ENCODE data around the gene CX3CR1.

GRCh38 chr3:39327746-39328349 lies 48.0 kb upstream of the CX3CR1 start:
- TF ChIP-seq, protein P1, sequence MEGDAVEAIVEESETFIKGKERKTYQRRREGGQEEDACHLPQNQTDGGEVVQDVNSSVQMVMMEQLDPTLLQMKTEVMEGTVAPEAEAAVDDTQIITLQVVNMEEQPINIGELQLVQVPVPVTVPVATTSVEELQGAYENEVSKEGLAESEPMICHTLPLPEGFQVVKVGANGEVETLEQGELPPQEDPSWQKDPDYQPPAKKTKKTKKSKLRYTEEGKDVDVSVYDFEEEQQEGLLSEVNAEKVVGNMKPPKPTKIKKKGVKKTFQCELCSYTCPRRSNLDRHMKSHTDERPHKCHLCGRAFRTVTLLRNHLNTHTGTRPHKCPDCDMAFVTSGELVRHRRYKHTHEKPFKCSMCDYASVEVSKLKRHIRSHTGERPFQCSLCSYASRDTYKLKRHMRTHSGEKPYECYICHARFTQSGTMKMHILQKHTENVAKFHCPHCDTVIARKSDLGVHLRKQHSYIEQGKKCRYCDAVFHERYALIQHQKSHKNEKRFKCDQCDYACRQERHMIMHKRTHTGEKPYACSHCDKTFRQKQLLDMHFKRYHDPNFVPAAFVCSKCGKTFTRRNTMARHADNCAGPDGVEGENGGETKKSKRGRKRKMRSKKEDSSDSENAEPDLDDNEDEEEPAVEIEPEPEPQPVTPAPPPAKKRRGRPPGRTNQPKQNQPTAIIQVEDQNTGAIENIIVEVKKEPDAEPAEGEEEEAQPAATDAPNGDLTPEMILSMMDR (IDR thresholded peaks at IDR 0.05; ENCODE audit: poor library complexity, severe bottlenecking), result no peak
- TF ChIP-seq EZH2 (IDR thresholded peaks at IDR 0.05; ENCODE audit: borderline replicate concordance, insufficient read depth, low read length, poor library complexity, severe bottlenecking) (no peak), SMC3 (conservative IDR thresholded peaks at IDR 0.05; ENCODE audit: poor library complexity) (no peak), POLR2AphosphoS5 (IDR thresholded peaks at IDR 0.05) (no peak)

All from neural cell (in vitro differentiated cells).